OCI-LY1 (cell line): ENCODE measurements around the gene QSER1.

Experiments
- CTCF ChIP-seq: fragments of 200-600 bp; sonication (generic), shearing (Covaris generic); IDR thresholded peaks from 2 replicates; pipeline ENCODE4 v1.5.1; 2017; ENCODE audit warnings: mild to moderate bottlenecking, antibody characterized with exemption, low read length, moderate library complexity, mixed read lengths
- EZH2 ChIP-seq: fragments of 200-600 bp; sonication (generic), shearing (Covaris generic); IDR thresholded peaks from 2 replicates; pipeline ENCODE4 v1.8.0; 2017; ENCODE audit warnings: borderline replicate concordance, mixed run types, mild to moderate bottlenecking, antibody characterized with exemption, low read length, moderate library complexity, mixed read lengths

GRCh38 chr11:32851251-32851650 is 41.4 kb upstream of the QSER1 start:
- TF ChIP-seq CTCF (no peak), EZH2 (no peak)
